Hematopoietic multipotent progenitor cell treated with erythropoietin and hydrocortisone succinate and interleukin-3 and kit ligand, for 8 days (in vitro differentiated cells): Measurements from ENCODE around the gene NFIB.

Source experiments
- DNase-seq: peaks from one replicate; pipeline ENCODE4 v3.0.0-alpha.2; 2015

Gene NFIB

GRCh38 chr9:14095277-14095676 is 218.7 kb downstream of the NFIB start:
- DNase-seq: no peak

- no peak for DNase-seq
Observed at GRCh38 chr9:14094491-14094890, 219.4 kb downstream of the NFIB start.

- DNase-seq: no peak
Observed at GRCh38 chr9:14092344-14092743, 221.6 kb downstream of the NFIB start.

DNA sequence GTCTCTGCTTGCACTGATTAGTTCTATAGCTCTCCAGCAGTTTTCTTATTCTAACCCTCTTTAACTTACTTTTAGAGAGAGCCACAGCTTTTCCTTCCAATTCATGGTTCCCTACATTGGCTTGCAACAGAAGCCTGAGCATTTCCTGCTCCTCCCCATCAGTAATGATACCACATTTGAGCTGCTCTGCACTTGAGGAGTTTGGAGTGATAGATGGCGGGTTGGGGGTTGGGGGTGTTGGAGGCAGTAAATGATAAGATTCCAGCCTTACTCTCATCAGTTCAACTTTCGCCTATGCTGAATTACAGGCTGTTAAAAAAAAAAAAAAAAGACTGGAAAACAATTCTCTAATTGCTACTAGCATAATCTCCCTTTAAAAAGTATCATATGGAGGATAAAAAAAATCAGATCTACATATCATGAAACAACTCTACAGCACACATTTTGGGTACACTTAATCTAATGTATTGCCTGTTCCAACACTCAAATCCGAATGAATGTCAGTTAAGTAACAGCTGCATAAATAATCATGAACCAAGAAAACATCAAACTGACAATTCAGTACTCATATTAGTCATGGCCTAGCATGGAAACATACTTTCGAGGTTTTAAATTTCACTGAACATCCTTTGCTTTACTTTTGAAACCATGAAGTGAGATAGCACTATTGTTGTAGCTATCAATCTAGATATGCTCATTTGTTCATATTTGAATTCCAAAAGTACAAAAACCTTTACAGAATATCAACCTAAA is 224.7 kb downstream of the NFIB start:
- DNase-seq: no peak

- no peak for DNase-seq
Observed at GRCh38 chr9:14087576-14087975, 226.4 kb downstream of the NFIB start.

- DNase-seq: no peak
Observed at GRCh38 chr9:14086495-14086894, 227.4 kb downstream of the NFIB start.

DNA sequence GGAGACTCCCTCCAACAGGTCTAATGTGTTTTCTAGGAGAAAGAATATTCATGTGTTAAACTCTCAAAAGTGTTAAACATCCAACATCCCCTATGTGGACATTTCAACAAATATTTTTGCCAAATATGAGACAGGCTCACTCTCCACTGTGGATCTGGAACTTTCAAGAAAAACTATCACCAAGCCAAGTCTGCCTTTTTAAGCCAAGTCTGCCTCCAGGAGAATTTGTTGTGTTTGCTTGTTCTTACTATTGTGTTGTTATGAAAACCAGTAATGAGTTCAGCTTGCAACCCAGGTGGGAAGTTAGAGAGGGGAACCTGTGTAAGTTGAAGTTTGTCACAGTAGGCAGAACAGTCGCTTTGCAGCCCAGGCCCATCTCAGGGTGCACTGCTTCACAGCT is 228.1 kb downstream of the NFIB start:
- no peak for DNase-seq

- no peak for DNase-seq
Observed at GRCh38 chr9:14084867-14085266, 229.1 kb downstream of the NFIB start.

- no peak for DNase-seq
Observed at GRCh38 chr9:14083366-14083765, 230.6 kb downstream of the NFIB start.

DNA sequence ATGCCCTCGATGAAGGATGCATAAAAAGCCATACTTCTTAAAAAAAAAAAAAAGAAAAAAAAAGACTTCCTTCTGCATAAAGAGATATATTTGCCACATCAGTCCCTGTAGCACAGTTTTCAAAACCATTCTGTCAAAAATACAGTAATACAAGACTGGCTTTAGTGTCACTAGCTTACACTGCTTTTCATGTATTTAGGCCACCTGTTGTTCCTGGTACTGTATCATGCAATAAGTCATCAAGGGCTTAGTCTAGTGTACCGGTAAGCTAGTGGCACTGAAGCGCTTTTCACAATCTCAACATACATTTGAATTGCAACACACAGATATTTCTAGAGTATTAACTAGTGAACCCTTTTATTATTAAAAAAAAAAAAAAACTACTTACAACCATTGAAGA is 231.2 kb downstream of the NFIB start:
- no peak for DNase-seq

- DNase-seq: no peak
Observed at GRCh38 chr9:14081745-14082144, 232.2 kb downstream of the NFIB start.

- no peak for DNase-seq
Observed at GRCh38 chr9:14080959-14081542, 232.9 kb downstream of the NFIB start.

GRCh38 chr9:14079440-14079839 is 234.5 kb downstream of the NFIB start:
- DNase-seq: no peak

- no peak for DNase-seq
Observed at GRCh38 chr9:14077672-14078071, 236.3 kb downstream of the NFIB start.

DNA sequence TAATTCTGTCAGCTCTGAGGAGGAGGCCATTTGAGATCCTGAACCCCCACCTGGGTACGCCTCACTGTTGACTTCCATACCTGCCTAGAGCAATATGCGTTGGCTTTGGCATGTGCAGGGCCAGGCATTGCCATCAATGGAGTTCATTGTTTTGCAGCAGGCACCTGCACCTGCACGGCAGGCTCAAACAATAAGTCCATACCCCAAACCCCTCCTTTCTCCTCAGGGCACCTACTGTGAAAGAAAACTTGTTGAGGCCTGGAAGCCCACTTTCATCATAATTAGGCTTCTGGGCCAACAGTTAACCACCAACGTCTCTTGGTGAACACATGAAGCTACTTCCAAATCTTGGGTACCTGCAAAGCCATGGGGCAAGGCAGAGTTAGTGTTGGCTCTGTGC is 238.7 kb downstream of the NFIB start:
- no peak for DNase-seq

- DNase-seq: no peak
Observed at GRCh38 chr9:14072850-14073249, 241.1 kb downstream of the NFIB start.

GRCh38 chr9:14071484-14071883 is 242.5 kb downstream of the NFIB start:
- DNase-seq: no peak

- no peak for DNase-seq
Observed at GRCh38 chr9:14068690-14069089, 245.3 kb downstream of the NFIB start.

GRCh38 chr9:14066831-14067230 is 247.1 kb downstream of the NFIB start:
- DNase-seq: no peak

GRCh38 chr9:14066032-14066431 is 247.9 kb downstream of the NFIB start:
- no peak for DNase-seq

GRCh38 chr9:14064940-14065339 is 249.0 kb downstream of the NFIB start:
- no peak for DNase-seq

DNA sequence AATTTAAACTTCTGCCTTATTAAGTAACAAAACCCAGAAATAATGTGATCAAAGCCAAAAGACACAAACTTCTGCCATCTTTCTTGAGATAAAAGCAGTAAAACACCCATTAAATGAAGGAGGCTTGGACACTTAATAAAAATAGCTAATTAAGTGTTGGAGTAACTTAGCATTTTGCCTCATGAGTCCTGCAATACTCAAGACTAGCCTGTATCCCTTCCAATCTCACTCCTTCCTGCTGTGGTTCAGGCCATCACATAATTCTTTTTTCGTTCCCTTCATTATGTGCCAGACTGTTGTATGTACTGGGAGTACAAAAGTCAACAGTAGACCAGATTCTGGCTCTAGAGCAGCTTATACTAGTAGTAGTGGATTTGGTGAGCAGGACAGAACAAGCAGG is 250.2 kb downstream of the NFIB start:
- DNase-seq: no peak

DNA sequence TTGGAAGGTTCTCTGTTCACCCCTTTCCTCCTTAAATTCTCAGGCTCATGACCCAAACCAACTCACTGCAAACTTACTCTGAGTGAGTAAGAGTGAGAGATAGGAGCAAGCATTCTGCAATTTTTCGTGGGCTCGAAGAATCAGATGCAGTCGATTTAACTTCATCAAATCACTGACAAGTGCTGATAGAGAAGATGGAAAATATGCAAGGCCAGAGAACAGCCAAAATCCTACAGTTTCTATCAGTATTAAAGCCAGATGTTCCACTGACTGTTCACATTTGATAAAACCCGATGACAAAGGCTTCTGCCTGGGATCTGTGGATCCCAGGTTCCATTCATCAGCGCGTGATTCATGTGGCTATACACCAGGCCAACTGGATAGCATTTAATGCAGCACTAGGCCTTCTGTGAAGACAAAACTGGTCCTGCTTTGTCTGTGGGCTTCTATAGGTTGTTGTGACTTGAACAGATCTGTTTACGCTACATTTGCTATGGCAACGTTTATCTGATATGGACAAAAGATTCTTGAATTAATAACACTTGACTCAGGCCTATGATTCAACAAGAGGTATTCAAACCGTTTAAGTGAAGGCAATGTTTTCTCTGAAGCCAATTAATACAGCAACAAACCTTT is 251.2 kb downstream of the NFIB start:
- no peak for DNase-seq

DNA sequence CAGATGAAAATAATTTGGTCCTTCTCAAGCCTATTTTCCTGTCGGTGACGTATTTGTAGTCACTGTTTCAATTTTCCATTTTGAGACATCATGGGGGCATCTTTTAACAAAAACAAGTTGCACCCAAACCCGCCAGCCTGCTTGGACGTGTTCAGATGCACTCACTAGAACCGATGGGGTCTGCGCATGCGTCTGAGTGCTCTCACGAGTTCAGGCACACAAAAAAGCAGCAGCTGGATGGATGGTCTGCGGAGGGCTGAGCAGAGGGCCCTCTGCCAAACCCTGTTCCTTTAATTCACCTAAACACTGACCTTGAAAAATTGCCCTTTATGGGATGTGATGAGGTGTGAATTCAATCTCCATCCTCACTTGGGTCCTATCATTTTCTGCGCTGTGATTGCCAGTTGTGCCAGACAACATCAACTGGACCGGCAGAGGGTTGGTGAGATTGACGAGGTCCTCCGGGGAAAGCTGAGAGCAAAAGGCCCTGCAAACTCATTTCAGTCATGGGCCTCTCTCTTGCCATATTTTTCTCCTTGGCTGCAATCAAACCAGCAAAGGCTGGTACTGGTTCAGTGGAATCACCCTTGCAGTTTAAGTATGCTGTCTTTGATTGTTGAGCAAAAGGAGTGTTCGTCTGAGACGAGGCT is 251.9 kb downstream of the NFIB start:
- DNase-seq: no peak
